Fibroblast of lung (primary cell): ENCODE data around the gene DUS4L. TPM values are rescaled to one million over a fixed set of nuclear protein-coding genes. Genes with fewer than 3 reads are reported as not detected.

Experiments
- DNase-seq, 2 donors: peaks; one replicate each; pipeline versions ENCODE4 v3.0.0 to v3.0.0-alpha.2; 2010; ENCODE audit warnings: low read depth in 2 of 2
- H2AFZ ChIP-seq: 2 replicates; pipeline ENCODE4 v1.5.1; 2012; ENCODE audit warnings: low read length, control low read depth, inconsistent platforms
- H3K27ac ChIP-seq: 2 replicates; pipeline ENCODE4 v1.5.1; 2011; ENCODE audit warnings: low read length, control low read depth; ENCODE audit not compliant: insufficient read depth
- H3K27me3 ChIP-seq: 2 replicates; pipeline ENCODE4 v1.5.1; 2011; ENCODE audit warnings: mild to moderate bottlenecking, low read length; ENCODE audit not compliant: control insufficient read depth, insufficient read depth
- H3K36me3 ChIP-seq: 2 replicates; pipeline ENCODE4 v1.5.1; 2011; ENCODE audit warnings: low read length; ENCODE audit not compliant: control insufficient read depth, insufficient read depth
- H3K4me1 ChIP-seq: 2 replicates; pipeline ENCODE4 v1.5.1; 2011; ENCODE audit warnings: low read length; ENCODE audit not compliant: control insufficient read depth, insufficient read depth; ENCODE audit errors: extremely low read depth
- H3K4me2 ChIP-seq: 2 replicates; pipeline ENCODE4 v1.5.1; 2011; ENCODE audit warnings: low read length, control low read depth; ENCODE audit not compliant: insufficient read depth; ENCODE audit errors: extremely low read depth
- H3K4me3 ChIP-seq, 4 experiments: fragments of 200-600 bp in 1 of 4; sonication (generic) in 1 of 4; replicated peaks in 1 of 4; 2 replicates each; pipeline ENCODE4 v1.5.1; 2011 to 2016; ENCODE audit warnings: low read length in 4 of 4, low read depth in 3 of 4, mild to moderate bottlenecking in 3 of 4, control low read depth in 2 of 4, inconsistent platforms in 1 of 4, mixed read lengths in 1 of 4; ENCODE audit not compliant: insufficient read depth in 1 of 4; ENCODE audit errors: control extremely low read depth in 1 of 4
- H3K79me2 ChIP-seq: 2 replicates; pipeline ENCODE4 v1.5.1; 2012; ENCODE audit warnings: mild to moderate bottlenecking, low read length, inconsistent platforms; ENCODE audit not compliant: control insufficient read depth, insufficient read depth
- H3K9ac ChIP-seq: 2 replicates; pipeline ENCODE4 v1.5.1; 2011; ENCODE audit warnings: mild to moderate bottlenecking, low read length, control low read depth; ENCODE audit not compliant: insufficient read depth
- H3K9me3 ChIP-seq: 2 replicates; pipeline ENCODE4 v1.5.1; 2012; ENCODE audit warnings: low read depth, low read length; ENCODE audit not compliant: control insufficient read depth, insufficient read depth
- H4K20me1 ChIP-seq: 2 replicates; pipeline ENCODE4 v1.5.1; 2011; ENCODE audit warnings: low read length; ENCODE audit not compliant: control insufficient read depth, insufficient read depth; ENCODE audit errors: extremely low read depth
- EZH2 ChIP-seq: IDR thresholded peaks from 2 replicates; pipeline ENCODE4 v1.5.1; 2012; ENCODE audit warnings: low read length, control low read depth, mild to moderate bottlenecking; ENCODE audit errors: missing control alignments
- polyA plus RNA-seq, 2 donors: library from polyadenylated mRNA; depleted of rRNA in 1 of 2; stranded (reverse) in 1 of 2; unstranded in 1 of 2; fragments of >200 nt; gene quantifications; 2 replicates each; pipeline ENCODE4 v1.2.1, GENCODE V29; 2011 to 2012; ENCODE audit warnings: missing spikeins in 1 of 2
- total RNA-seq: library from RNA; depleted of rRNA; stranded (reverse); fragments of >200 nt; gene quantifications from 2 replicates; pipeline ENCODE4 v1.2.1, GENCODE V29; 2014
- TF ChIP-seq, protein P1 (sequence below), 2 donors: IDR thresholded peaks in 1 of 2; conservative IDR thresholded peaks in 1 of 2; 1 replicate in 1 of 2; 2 replicates in 1 of 2; pipeline ENCODE4 v1.5.1; 2011 to 2012; ENCODE audit warnings: low read length in 2 of 2, control low read depth in 1 of 2, inconsistent platforms in 1 of 2, low read depth in 1 of 2, mild to moderate bottlenecking in 1 of 2

Gene DUS4L
- total and polyA plus RNA-seq, 2 donors (not counting 1 experiment from before 2014, with no cell fraction given), result 5.5 to 8.8 TPM

GRCh38 chr7:107538001-107538400, 25.8 kb upstream of the DUS4L start:
- Histone ChIP-seq H3K9me3 (no peaks in the 10 kb centered on the region), H3K27ac (no peak overlapping the region), H3K4me3 (no peak overlapping the region), H3K27me3 (no peaks in the 10 kb centered on the region), H4K20me1 (no peaks in the 10 kb centered on the region), H3K9ac (no peak overlapping the region), H3K36me3 (no peaks in the 10 kb centered on the region), H3K4me2 (no peak overlapping the region), H3K79me2 (no peaks in the 10 kb centered on the region), H2AFZ (no peak overlapping the region), H3K4me1 (no peaks in the 10 kb centered on the region)
- no peak for DNase-seq
- no peak for TF ChIP-seq EZH2
- TF ChIP-seq, protein P1, sequence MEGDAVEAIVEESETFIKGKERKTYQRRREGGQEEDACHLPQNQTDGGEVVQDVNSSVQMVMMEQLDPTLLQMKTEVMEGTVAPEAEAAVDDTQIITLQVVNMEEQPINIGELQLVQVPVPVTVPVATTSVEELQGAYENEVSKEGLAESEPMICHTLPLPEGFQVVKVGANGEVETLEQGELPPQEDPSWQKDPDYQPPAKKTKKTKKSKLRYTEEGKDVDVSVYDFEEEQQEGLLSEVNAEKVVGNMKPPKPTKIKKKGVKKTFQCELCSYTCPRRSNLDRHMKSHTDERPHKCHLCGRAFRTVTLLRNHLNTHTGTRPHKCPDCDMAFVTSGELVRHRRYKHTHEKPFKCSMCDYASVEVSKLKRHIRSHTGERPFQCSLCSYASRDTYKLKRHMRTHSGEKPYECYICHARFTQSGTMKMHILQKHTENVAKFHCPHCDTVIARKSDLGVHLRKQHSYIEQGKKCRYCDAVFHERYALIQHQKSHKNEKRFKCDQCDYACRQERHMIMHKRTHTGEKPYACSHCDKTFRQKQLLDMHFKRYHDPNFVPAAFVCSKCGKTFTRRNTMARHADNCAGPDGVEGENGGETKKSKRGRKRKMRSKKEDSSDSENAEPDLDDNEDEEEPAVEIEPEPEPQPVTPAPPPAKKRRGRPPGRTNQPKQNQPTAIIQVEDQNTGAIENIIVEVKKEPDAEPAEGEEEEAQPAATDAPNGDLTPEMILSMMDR (conservative IDR thresholded peaks at IDR 0.05 in 1 of 2, IDR thresholded peaks at IDR 0.05 in 1 of 2; ENCODE audit: low read depth in 1 of 2, low read length in 2 of 2), result no peak

GRCh38 chr7:107543338-107543993, 20.3 kb upstream of the DUS4L start:
- no peaks in the 10 kb centered on the region for H3K4me1 ChIP-seq
- no peak overlapping the region for H3K4me2 ChIP-seq
- TF ChIP-seq, protein P1 (conservative IDR thresholded peaks at IDR 0.05 in 1 of 2, IDR thresholded peaks at IDR 0.05 in 1 of 2; ENCODE audit: low read depth in 1 of 2, low read length in 2 of 2), result no peak
- TF ChIP-seq EZH2, result no peak
- H3K9ac ChIP-seq, result no peak overlapping the region
- H3K79me2 ChIP-seq, result peaks cover 3% of the 10 kb centered on the region
- no peaks in the 10 kb centered on the region for H3K27me3 ChIP-seq
- no peaks in the 10 kb centered on the region for H3K9me3 ChIP-seq
- no peak overlapping the region for H3K4me3 ChIP-seq
- H4K20me1 ChIP-seq, result no peaks in the 10 kb centered on the region
- H2AFZ ChIP-seq, result no peak overlapping the region
- no peak overlapping the region for H3K27ac ChIP-seq
- peaks cover 6% of the 10 kb centered on the region for H3K36me3 ChIP-seq
- DNase-seq, result no peak

DNA sequence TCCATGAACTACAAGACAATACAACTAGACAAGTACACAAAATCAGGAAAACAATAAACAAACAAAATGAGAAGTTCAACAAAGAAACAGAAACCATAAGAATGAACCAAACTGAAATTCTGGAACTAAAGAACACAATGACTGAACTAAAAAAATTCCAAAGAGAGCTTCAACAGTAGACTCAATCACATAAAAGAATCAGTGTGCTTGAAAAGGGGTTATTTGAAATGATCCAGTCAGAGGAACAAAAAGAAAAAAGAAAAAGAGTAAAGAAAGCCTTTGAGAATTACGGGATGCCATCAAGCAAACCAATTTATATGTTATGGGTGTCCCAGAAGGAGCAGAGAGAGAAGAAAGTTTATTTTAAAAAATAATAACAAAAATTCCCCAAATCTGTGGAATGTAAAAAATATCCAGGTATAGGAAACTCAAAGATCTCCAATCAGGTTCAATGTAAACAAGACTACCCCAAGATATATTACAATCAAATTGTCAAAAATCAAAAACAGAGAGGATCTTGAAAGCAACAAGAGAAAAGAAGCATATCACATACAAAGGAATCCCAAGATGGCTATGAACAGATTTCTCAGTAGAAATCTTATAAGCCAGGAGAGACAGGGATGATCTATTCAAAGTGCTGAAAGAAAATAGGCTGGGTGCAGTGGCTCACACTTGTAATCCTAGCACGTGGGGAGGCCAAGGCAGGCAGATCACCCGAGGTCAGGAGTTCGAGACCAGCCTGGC, 18.8 kb upstream of the DUS4L start:
- no peak for TF ChIP-seq EZH2
- TF ChIP-seq, protein P1 (conservative IDR thresholded peaks at IDR 0.05 in 1 of 2, IDR thresholded peaks at IDR 0.05 in 1 of 2; ENCODE audit: low read depth in 1 of 2, low read length in 2 of 2), result no peak
- Histone ChIP-seq H4K20me1 (no peaks in the 10 kb centered on the region), H3K4me1 (no peaks in the 10 kb centered on the region), H3K36me3 (peaks cover 6% of the 10 kb centered on the region), H3K27me3 (no peaks in the 10 kb centered on the region), H3K9me3 (no peaks in the 10 kb centered on the region), H3K79me2 (peaks cover 3% of the 10 kb centered on the region), H3K4me3 (no peak overlapping the region), H3K9ac (no peak overlapping the region), H3K27ac (no peak overlapping the region), H3K4me2 (no peak overlapping the region), H2AFZ (no peak overlapping the region)
- DNase-seq, result no peak
